GM06990 (cell line): ENCODE data around the gene BBS1.

Source experiments
- DNase-seq: peaks from one replicate; pipeline ENCODE4 v3.0.0-alpha.2; 2011; ENCODE audit not compliant: insufficient read length; ENCODE audit errors: extremely low read depth
- H3K27me3 ChIP-seq: replicated peaks from 2 replicates; pipeline ENCODE4 v1.6.0; 2011; ENCODE audit warnings: low read length; ENCODE audit not compliant: control insufficient read depth, insufficient read depth
- H3K36me3 ChIP-seq: 2 replicates; pipeline ENCODE4 v1.5.1; 2011; ENCODE audit warnings: low read length; ENCODE audit not compliant: control insufficient read depth, insufficient read depth
- H3K4me3 ChIP-seq: replicated peaks from 2 replicates; pipeline ENCODE4 v1.5.1; 2011; ENCODE audit warnings: low read depth, mild to moderate bottlenecking, control low read depth, low read length
- CTCF ChIP-seq: IDR thresholded peaks from 2 replicates; pipeline ENCODE4 v1.5.1; 2011; ENCODE audit warnings: low read length, control low read depth, mild to moderate bottlenecking, inconsistent platforms; ENCODE audit not compliant: insufficient read depth, poor library complexity, severe bottlenecking

Gene BBS1

GRCh38 chr11:66497206-66497605, 13.2 kb upstream of the BBS1 start:
- H3K27me3 ChIP-seq: no peaks in the 10 kb centered on the region
- H3K36me3 ChIP-seq: peaks cover 30% of the 10 kb centered on the region
- no peak for DNase-seq
- no peak overlapping the region for H3K4me3 ChIP-seq
- no peak for TF ChIP-seq CTCF

GRCh38 chr11:66498506-66498905, 11.9 kb upstream of the BBS1 start:
- TF ChIP-seq CTCF: no peak
- H3K4me3 ChIP-seq: no peak overlapping the region
- H3K27me3 ChIP-seq: no peaks in the 10 kb centered on the region
- no peak for DNase-seq
- peaks cover 18% of the 10 kb centered on the region for H3K36me3 ChIP-seq

GRCh38 chr11:66505276-66505816, 5.1 kb upstream of the BBS1 start:
- no peak overlapping the region for H3K4me3 ChIP-seq
- TF ChIP-seq CTCF: no peak
- DNase-seq: no peak
- no peaks in the 10 kb centered on the region for H3K27me3 ChIP-seq
- H3K36me3 ChIP-seq: peaks cover 9% of the 10 kb centered on the region

- no peak for TF ChIP-seq CTCF
- Histone ChIP-seq H3K36me3 (peaks cover 7% of the 10 kb centered on the region), H3K4me3 (no peak overlapping the region), H3K27me3 (no peaks in the 10 kb centered on the region)
- DNase-seq: no peak
These were observed 1.3 kb upstream of the BBS1 start for GRCh38 chr11:66509131-66509561.

GRCh38 chr11:66510990-66511339, 530 bp downstream of the BBS1 start:
- peak overlapping the region; percentile 90 for H3K4me3 ChIP-seq
- no peak for DNase-seq
- H3K27me3 ChIP-seq: no peaks in the 10 kb centered on the region
- no peak for TF ChIP-seq CTCF
- H3K36me3 ChIP-seq: peaks cover 5% of the 10 kb centered on the region

- Histone ChIP-seq H3K27me3 (no peaks in the 10 kb centered on the region), H3K4me3 (no peak overlapping the region), H3K36me3 (peaks cover 14% of the 10 kb centered on the region)
- DNase-seq: no peak
- TF ChIP-seq CTCF: no peak
These were observed 13.2 kb downstream of the BBS1 start for GRCh38 chr11:66523611-66524010.
